K562 (cell line): Measurements from ENCODE around the gene MRPS10. TPM values are rescaled to one million over a fixed set of nuclear protein-coding genes. Genes with fewer than 3 reads are reported as not detected.
A peak's percentile ranks its signal among the peaks of the same experiment; 100 is the strongest.

Source experiments
- BDP1 ChIP-seq: IDR thresholded peaks from 3 replicates; pipeline ENCODE4 v1.6.1; 2011; ENCODE audit not compliant: insufficient read length, insufficient read depth
- BRD9 ChIP-seq: fragments of 450-650 bp; IDR thresholded peaks from 2 replicates; pipeline ENCODE4 v1.6.1; 2018; ENCODE audit warnings: low read depth; ENCODE audit not compliant: partially characterized antibody
- CHCHD3 ChIP-seq: fragments of 250-450 bp; sonication (Bioruptor Pico); IDR thresholded peaks from 2 replicates; pipeline ENCODE4 v2.1.2; 2022; ENCODE audit warnings: mild to moderate bottlenecking
- DIDO1 ChIP-seq: fragments of 450-650 bp; IDR thresholded peaks from 2 replicates; pipeline ENCODE4 v1.6.1; 2016; ENCODE audit warnings: low read depth, missing biosample characterization, missing genetic modification characterization
- HDAC3 ChIP-seq: fragments of 450-650 bp; IDR thresholded peaks from 2 replicates; pipeline ENCODE4 v1.6.1; 2018; ENCODE audit warnings: borderline replicate concordance, mild to moderate bottlenecking, moderate library complexity; ENCODE audit not compliant: partially characterized antibody
- KDM4B ChIP-seq, 2 experiments: fragments of 450-650 bp in 1 of 2; sonication (generic) in 1 of 2; IDR thresholded peaks; 2 replicates each; pipeline ENCODE4 v1.6.1; 2016 to 2017; ENCODE audit warnings: borderline replicate concordance in 2 of 2, antibody characterized with exemption in 1 of 2, low read depth in 1 of 2, mild to moderate bottlenecking in 1 of 2
- MTF1 ChIP-seq: fragments of 250-450 bp; sonication (Bioruptor Pico); IDR thresholded peaks from 2 replicates; pipeline ENCODE4 v1.9.0; 2021; ENCODE audit warnings: moderate library complexity, mild to moderate bottlenecking, inconsistent platforms, borderline replicate concordance
- RCOR1 ChIP-seq, 2 experiments: IDR thresholded peaks; 2 replicates each; pipeline ENCODE4 v1.6.1; 2012; ENCODE audit warnings: low read depth in 2 of 2, low read length in 2 of 2, borderline replicate concordance in 1 of 2, improper control_type of control experiment in 1 of 2
- SRSF9 ChIP-seq: fragments of 200-400 bp; formaldehyde crosslinking; IDR thresholded peaks from 2 replicates; pipeline ENCODE4 v1.6.1; 2017; ENCODE audit warnings: low read depth, low read length, borderline replicate concordance
- XRCC3 ChIP-seq: fragments of 450-650 bp; IDR thresholded peaks from 2 replicates; pipeline ENCODE4 v1.6.1; 2017; ENCODE audit warnings: mild to moderate bottlenecking, moderate library complexity
- ZKSCAN1 ChIP-seq: fragments of 150-350 bp; IDR thresholded peaks from 2 replicates; pipeline ENCODE4 v1.6.1; 2016; ENCODE audit warnings: low read depth, low read length
- ZNF780A ChIP-seq: fragments of 250-450 bp; sonication (Bioruptor Pico); IDR thresholded peaks from 2 replicates; pipeline ENCODE4 v1.5.0; 2021; ENCODE audit warnings: mild to moderate bottlenecking
- polyA plus RNA-seq, 8 experiments: library from polyadenylated mRNA; depleted of rRNA in 4 of 8; stranded (reverse) in 5 of 8; unstranded in 3 of 8; fragments of >200 nt; fragmentation: Nextera tagmentation in 2 of 8; fragmentation: Illumina TruSeq in 1 of 8; extraction: Ambion mirVana in 2 of 8; extraction: Trizol in 1 of 8; gene quantifications; 2 replicates each; pipeline versions ENCODE4 v1.2.1 to v1.2.3, GENCODE V29; 2011 to 2014; ENCODE audit warnings: inconsistent platforms in 1 of 8, missing spikeins in 1 of 8
- total RNA-seq, 7 experiments: library from RNA; depleted of rRNA in 6 of 7; stranded (reverse); fragments of >200 nt in 6 of 7; fragmentation: Illumina TruSeq in 2 of 7; extraction: Trizol in 2 of 7; gene quantifications; 2 replicates each; pipeline versions ENCODE4 v1.2.1 to v1.2.3, GENCODE V29; 2011 to 2021; ENCODE audit warnings: low replicate concordance in 1 of 7
- TF ChIP-seq, protein P1 (sequence below), 2 experiments: fragments of 450-650 bp; formaldehyde crosslinking in 1 of 2; IDR thresholded peaks; 2 replicates each; pipeline versions ENCODE4 v1.4.0 to v1.6.1; 2014 to 2020; ENCODE audit warnings: mild to moderate bottlenecking in 2 of 2, borderline replicate concordance in 1 of 2, low read depth in 1 of 2
- TF ChIP-seq, protein P2 (sequence below), 3 experiments: fragments of 200-800 bp in 1 of 3; sonication (Bioruptor generic) in 1 of 3; sonication (generic) in 1 of 3; formaldehyde crosslinking in 1 of 3; IDR thresholded peaks; 2 replicates each; pipeline versions ENCODE4 v1.6.1 to v1.8.0; 2016 to 2022; ENCODE audit warnings: mild to moderate bottlenecking in 2 of 3, missing compliant biosample characterization in 2 of 3, missing genetic modification characterization in 2 of 3, missing genetic modification reagents in 1 of 3
- TF ChIP-seq, protein P3 (sequence below), 3 experiments: IDR thresholded peaks in 2 of 3; conservative IDR thresholded peaks in 1 of 3; 2 replicates each; pipeline ENCODE4 v1.5.1; 2011 to 2012; ENCODE audit warnings: low read length in 3 of 3, mild to moderate bottlenecking in 3 of 3, control low read depth in 2 of 3, improper control_type of control experiment in 1 of 3, inconsistent platforms in 1 of 3, low read depth in 1 of 3, mixed read lengths in 1 of 3, moderate library complexity in 1 of 3; ENCODE audit not compliant: insufficient read depth in 2 of 3

The MRPS10 gene
- total and polyA plus RNA-seq, 9 of the 15 experiments (the other 6 are each of a cell fraction or from before 2014, with no cell fraction given): 48.6 to 166 (median 93.7) TPM

DNA sequence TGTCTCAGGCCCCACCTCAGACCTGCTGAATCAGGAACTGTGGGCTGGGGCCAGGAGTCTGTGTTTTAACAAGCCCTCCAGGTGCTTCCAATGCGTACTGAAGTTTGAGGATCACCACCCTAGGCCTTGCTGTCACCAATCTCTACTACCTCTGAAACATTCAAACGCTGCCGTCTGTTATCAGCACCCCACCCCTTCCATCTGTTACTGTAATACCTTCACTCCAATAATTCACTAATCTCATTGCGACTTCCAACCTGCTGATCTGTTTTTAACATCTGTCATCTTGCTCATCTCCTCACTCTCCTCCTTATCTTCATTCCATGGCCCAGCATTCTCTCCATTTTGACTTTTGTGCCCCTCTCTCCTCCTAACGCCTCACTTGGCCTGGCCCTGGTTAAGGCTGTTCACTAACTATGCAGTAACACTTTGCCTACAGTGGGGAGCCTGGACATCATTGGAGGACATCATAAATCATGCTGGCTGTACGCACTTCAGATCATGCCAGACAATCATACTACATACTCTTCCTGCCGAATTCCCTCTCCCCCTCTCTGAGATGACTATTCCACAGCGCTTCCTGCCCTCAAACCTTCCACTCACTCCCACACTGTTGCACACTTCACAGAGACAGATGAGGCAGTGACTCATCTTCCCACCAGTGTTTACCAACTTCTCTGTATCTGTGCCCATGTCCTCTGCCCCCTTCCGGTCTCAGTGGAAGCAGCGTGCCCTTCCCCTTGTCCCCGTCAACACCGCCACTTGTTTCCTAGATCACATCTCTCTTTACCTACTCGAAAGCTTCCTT lies 19.9 kb downstream of the MRPS10 start (continued):
- TF ChIP-seq, protein P1, sequence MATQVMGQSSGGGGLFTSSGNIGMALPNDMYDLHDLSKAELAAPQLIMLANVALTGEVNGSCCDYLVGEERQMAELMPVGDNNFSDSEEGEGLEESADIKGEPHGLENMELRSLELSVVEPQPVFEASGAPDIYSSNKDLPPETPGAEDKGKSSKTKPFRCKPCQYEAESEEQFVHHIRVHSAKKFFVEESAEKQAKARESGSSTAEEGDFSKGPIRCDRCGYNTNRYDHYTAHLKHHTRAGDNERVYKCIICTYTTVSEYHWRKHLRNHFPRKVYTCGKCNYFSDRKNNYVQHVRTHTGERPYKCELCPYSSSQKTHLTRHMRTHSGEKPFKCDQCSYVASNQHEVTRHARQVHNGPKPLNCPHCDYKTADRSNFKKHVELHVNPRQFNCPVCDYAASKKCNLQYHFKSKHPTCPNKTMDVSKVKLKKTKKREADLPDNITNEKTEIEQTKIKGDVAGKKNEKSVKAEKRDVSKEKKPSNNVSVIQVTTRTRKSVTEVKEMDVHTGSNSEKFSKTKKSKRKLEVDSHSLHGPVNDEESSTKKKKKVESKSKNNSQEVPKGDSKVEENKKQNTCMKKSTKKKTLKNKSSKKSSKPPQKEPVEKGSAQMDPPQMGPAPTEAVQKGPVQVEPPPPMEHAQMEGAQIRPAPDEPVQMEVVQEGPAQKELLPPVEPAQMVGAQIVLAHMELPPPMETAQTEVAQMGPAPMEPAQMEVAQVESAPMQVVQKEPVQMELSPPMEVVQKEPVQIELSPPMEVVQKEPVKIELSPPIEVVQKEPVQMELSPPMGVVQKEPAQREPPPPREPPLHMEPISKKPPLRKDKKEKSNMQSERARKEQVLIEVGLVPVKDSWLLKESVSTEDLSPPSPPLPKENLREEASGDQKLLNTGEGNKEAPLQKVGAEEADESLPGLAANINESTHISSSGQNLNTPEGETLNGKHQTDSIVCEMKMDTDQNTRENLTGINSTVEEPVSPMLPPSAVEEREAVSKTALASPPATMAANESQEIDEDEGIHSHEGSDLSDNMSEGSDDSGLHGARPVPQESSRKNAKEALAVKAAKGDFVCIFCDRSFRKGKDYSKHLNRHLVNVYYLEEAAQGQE (IDR thresholded peaks at IDR 0.05; ENCODE audit: borderline replicate concordance): peak; percentile 54
- TF ChIP-seq, protein P1 (CRISPR knock-in tag; IDR thresholded peaks at IDR 0.05; ENCODE audit: low read depth): no peak
- TF ChIP-seq BDP1 (no peak), DIDO1 (tag) (peak; percentile 80; the same call in 1 of the 2 replicates), ZKSCAN1 (peak; percentile 52; the same call in 1 of the 2 replicates), KDM4B (IDR thresholded peaks at IDR 0.05; ENCODE audit: borderline replicate concordance in 2 of 2, low read depth in 1 of 2) (no peak; a peak in 1 of 4 replicates), HDAC3 (peak; percentile 94), MTF1 (no peak), CHCHD3 (CRISPR knock-in tag) (no peak), RCOR1 (IDR thresholded peaks at IDR 0.05; ENCODE audit: borderline replicate concordance in 1 of 2, low read depth in 2 of 2, low read length in 2 of 2) (peak; percentile 87 to 96; a peak in 3 of 4 replicates), BRD9 (peak; percentile 93), ZNF780A (CRISPR knock-in tag) (no peak), XRCC3 (no peak), SRSF9 (no peak)
- TF ChIP-seq, protein P2, sequence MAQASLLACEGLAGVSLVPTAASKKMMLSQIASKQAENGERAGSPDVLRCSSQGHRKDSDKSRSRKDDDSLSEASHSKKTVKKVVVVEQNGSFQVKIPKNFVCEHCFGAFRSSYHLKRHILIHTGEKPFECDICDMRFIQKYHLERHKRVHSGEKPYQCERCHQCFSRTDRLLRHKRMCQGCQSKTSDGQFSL (CRISPR knock-in tag; IDR thresholded peaks at IDR 0.05): no peak
- TF ChIP-seq, protein P2 (tag; IDR thresholded peaks at IDR 0.05): no peak
- TF ChIP-seq, protein P3, sequence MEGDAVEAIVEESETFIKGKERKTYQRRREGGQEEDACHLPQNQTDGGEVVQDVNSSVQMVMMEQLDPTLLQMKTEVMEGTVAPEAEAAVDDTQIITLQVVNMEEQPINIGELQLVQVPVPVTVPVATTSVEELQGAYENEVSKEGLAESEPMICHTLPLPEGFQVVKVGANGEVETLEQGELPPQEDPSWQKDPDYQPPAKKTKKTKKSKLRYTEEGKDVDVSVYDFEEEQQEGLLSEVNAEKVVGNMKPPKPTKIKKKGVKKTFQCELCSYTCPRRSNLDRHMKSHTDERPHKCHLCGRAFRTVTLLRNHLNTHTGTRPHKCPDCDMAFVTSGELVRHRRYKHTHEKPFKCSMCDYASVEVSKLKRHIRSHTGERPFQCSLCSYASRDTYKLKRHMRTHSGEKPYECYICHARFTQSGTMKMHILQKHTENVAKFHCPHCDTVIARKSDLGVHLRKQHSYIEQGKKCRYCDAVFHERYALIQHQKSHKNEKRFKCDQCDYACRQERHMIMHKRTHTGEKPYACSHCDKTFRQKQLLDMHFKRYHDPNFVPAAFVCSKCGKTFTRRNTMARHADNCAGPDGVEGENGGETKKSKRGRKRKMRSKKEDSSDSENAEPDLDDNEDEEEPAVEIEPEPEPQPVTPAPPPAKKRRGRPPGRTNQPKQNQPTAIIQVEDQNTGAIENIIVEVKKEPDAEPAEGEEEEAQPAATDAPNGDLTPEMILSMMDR (IDR thresholded peaks at IDR 0.05 in 2 of 3, conservative IDR thresholded peaks at IDR 0.05 in 1 of 3; ENCODE audit: insufficient read depth in 2 of 3, low read depth in 1 of 3, low read length in 3 of 3): peak; percentile 10 to 16 (median 15); a peak in 1 of 6 replicates
